HG03108 (cell line): ENCODE data around the gene SMAD6.
"Not testable (repeated sequence)": the region's sequence is repeated elsewhere in the genome, so short reads cannot be mapped to it uniquely, and the experiment has no call there.

ENCODE experiments used
- ATAC-seq: cut with Tn5 transposase; IDR thresholded peaks from one replicate; pipeline ENCODE4 v1.9.1; 2021; ENCODE audit warnings: moderate library complexity; ENCODE audit not compliant: unreplicated experiment

Gene SMAD6

GRCh38 chr15:66675446-66675845, 26.6 kb upstream of the SMAD6 start:
- ATAC-seq: no peak

- no peak for ATAC-seq
These were observed 24.7 kb upstream of the SMAD6 start for GRCh38 chr15:66677336-66677735.

- no peak for ATAC-seq
These were observed 22.9 kb upstream of the SMAD6 start for GRCh38 chr15:66679061-66679656.

GRCh38 chr15:66679657-66680108, 22.4 kb upstream of the SMAD6 start:
- ATAC-seq: no peak

GRCh38 chr15:66680502-66680901, 21.5 kb upstream of the SMAD6 start:
- no peak for ATAC-seq

- ATAC-seq: no peak
These were observed 20.6 kb upstream of the SMAD6 start for GRCh38 chr15:66681395-66681794.

GRCh38 chr15:66682246-66682645, 19.8 kb upstream of the SMAD6 start:
- ATAC-seq: no peak

GRCh38 chr15:66682865-66683264, 19.2 kb upstream of the SMAD6 start:
- ATAC-seq: no peak

GRCh38 chr15:66684136-66684681, 17.8 kb upstream of the SMAD6 start:
- ATAC-seq: no peak

- no peak for ATAC-seq
These were observed 16.3 kb upstream of the SMAD6 start for GRCh38 chr15:66685638-66686150.

GRCh38 chr15:66690912-66691311, 11.1 kb upstream of the SMAD6 start:
- not testable (repeated sequence) for ATAC-seq

- ATAC-seq: no peak
These were observed 10.3 kb upstream of the SMAD6 start for GRCh38 chr15:66691727-66692126.

GRCh38 chr15:66692391-66692790, 9.6 kb upstream of the SMAD6 start:
- no peak for ATAC-seq

- ATAC-seq: no peak
These were observed 9.0 kb upstream of the SMAD6 start for GRCh38 chr15:66692808-66693596.

- ATAC-seq: no peak
These were observed 5.3 kb upstream of the SMAD6 start for GRCh38 chr15:66696770-66697169.

- ATAC-seq: no peak
These were observed 3.6 kb upstream of the SMAD6 start for GRCh38 chr15:66698318-66698961.

GRCh38 chr15:66698971-66699370, 3.1 kb upstream of the SMAD6 start:
- ATAC-seq: no peak

- ATAC-seq: no peak
These were observed 1.6 kb upstream of the SMAD6 start for GRCh38 chr15:66700412-66700801.

- ATAC-seq: peak; percentile 57
These were observed 1.1 kb upstream of the SMAD6 start for GRCh38 chr15:66700802-66701421.

- peak; percentile 24 for ATAC-seq
These were observed 508 bp upstream of the SMAD6 start for GRCh38 chr15:66701422-66702034.
